Omental fat pad (tissue), 4 donors: ENCODE results near the gene BNIP3. TPM values are rescaled to one million over a fixed set of nuclear protein-coding genes. Genes with fewer than 3 reads are reported as not detected.
"Not testable (repeated sequence)": the region's sequence is repeated elsewhere in the genome, so short reads cannot be mapped to it uniquely, and the experiment has no call there.

Source experiments
- ATAC-seq: fragments of 150-250 bp; one replicate; pipeline ENCODE4 v1.9.1; 2016; ENCODE audit warnings: mild to moderate bottlenecking, moderate library complexity; ENCODE audit not compliant: low FRiP score
- DNase-seq: peaks from one replicate; pipeline ENCODE4 v3.0.0-alpha.2; 2019; ENCODE audit warnings: low spot score
- CTCF ChIP-seq, 3 donors: fragments of 450-650 bp; IDR thresholded peaks; one replicate each; pipeline ENCODE4 v1.5.1; 2016 to 2017; ENCODE audit warnings: antibody characterized with exemption in 3 of 3, mild to moderate bottlenecking in 3 of 3, moderate library complexity in 2 of 3
- total RNA-seq, 4 donors: library from RNA; depleted of rRNA; stranded (reverse); fragments of >200 nt; gene quantifications; one replicate each; pipeline ENCODE4 v1.1.0, GENCODE V29; 2016

Gene BNIP3
- total RNA-seq, 4 donors from 2014 or later, result 66.3 to 192 (median 149) TPM

- TF ChIP-seq CTCF (IDR thresholded peaks at IDR 0.05), result no peak
- no peak for DNase-seq
- no peak for ATAC-seq
These were observed 19.7 kb downstream of the BNIP3 start for GRCh38 chr10:131961777-131962662.

GRCh38 chr10:131961047-131961776 lies 20.5 kb downstream of the BNIP3 start:
- no peak for ATAC-seq
- TF ChIP-seq CTCF (IDR thresholded peaks at IDR 0.05), result no peak
- DNase-seq, result no peak

GRCh38 chr10:131960631-131961046 lies 21.1 kb downstream of the BNIP3 start:
- DNase-seq (no peak), ATAC-seq (no peak)
- no peak for TF ChIP-seq CTCF (IDR thresholded peaks at IDR 0.05)

GRCh38 chr10:131959841-131960240 lies 21.9 kb downstream of the BNIP3 start:
- ATAC-seq (no peak), DNase-seq (no peak)
- no peak for TF ChIP-seq CTCF (IDR thresholded peaks at IDR 0.05)

GRCh38 chr10:131955591-131956340 lies 26.0 kb downstream of the BNIP3 start:
- ATAC-seq, result no peak
- no peak for TF ChIP-seq CTCF (IDR thresholded peaks at IDR 0.05)
- DNase-seq, result no peak

GRCh38 chr10:131954356-131954965 lies 27.3 kb downstream of the BNIP3 start:
- no peak for DNase-seq

GRCh38 chr10:131949908-131950307 lies 31.8 kb downstream of the BNIP3 start:
- not testable (repeated sequence) for ATAC-seq

More at GRCh38 chr10:131954356-131954965, 27.3 kb downstream of the BNIP3 start:
- TF ChIP-seq CTCF (IDR thresholded peaks at IDR 0.05), result no peak
- ATAC-seq, result no peak

More at GRCh38 chr10:131949908-131950307, 31.8 kb downstream of the BNIP3 start:
- not testable (repeated sequence) for DNase-seq
